Cerebellar nuclear complex (tissue), 1 donor: ENCODE results near the gene HYLS1.
"Not testable (repeated sequence)": the region's sequence is repeated elsewhere in the genome, so short reads cannot be mapped to it uniquely, and the experiment has no call there.

Experiments
- DNase-seq, 2 experiments: peaks; one replicate each; lab custom pipeline; 2025; lab: John Stamatoyannopoulos, UW

The HYLS1 gene, protein sequence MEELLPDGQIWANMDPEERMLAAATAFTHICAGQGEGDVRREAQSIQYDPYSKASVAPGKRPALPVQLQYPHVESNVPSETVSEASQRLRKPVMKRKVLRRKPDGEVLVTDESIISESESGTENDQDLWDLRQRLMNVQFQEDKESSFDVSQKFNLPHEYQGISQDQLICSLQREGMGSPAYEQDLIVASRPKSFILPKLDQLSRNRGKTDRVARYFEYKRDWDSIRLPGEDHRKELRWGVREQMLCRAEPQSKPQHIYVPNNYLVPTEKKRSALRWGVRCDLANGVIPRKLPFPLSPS

DNA sequence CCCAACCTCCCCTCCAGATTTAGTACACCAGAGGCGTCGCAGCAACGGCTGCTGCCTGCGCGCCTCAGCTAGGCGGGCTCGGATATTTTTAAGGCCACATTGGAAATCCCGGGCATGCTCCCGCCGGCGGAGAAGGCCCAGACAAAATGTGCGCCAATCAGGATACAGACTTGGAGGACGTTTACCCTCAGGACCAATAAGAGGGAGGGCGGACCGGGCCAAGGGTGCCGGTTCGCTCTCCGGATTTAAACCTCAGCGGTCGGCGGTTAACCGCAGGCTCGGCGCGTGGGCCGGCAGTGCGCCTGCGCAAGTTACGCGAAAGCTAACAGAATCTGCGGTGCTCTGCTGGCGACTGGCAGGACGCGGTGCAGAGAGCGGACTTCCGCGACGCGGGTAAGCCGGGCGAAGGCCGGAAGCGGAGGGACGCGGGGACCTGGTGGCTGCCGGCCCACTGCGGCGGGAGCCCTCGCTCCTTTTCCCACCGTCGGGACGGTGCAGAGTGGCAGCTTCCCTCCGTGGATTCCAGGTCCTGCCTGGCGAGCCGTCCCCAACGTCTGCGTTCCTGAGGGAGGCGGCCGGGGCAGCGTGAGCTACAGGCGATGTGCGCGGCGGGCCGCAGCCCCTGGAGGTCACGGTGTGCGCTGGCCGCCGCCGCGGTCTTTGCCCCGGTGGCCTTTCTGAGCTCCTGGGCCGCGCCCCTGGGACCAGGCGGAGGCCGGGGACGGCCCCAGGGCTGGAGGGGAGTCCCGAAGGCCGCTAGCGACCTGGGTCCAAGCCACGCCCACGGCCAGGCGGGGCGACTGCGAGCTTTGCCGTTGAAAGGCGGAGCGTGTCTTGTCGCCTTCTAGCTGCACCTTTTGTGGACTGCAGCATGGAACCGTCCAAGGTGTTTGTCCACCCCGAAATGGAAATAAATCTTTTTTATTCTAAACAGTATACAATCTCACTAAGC, at the start of gene HYLS1:
Gene HYLS1 (plus strand): TSS at position 296 of the 952 bp plus-strand sequence. CDS start 11,701 bp downstream, outside the sequence.
- peak; percentile 70 to 88 for DNase-seq

DNA sequence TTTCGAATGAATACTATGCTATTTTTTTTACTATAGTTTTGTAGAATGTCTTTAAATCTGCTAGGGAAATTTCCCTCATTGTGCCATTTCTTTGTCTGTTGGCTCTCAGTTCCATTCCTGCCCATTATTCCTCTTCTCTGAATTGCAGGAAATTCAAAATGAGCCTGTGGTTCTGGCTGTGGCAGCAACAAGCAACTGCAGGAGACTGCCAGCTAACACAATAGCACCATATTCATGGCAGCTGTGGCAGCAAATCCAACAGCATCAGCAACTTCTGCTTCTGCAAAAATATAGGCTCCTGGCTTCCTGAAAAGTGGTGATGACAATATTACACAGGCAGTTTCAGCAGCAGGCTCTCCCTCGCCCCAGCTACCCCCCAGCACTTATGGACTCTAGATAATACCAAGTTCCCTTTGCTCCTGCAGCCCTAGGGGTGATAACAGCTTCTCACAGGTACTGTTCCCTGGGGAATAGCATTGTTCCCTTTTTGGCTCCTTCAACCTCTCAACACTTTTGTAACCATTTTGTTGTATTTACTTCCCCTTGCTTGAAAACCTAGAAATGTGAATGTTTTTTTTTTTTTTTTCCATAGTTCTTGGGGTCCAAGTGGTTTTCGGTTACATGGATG, 45.0 kb upstream of the HYLS1 start:
- DNase-seq, result no peak

DNA sequence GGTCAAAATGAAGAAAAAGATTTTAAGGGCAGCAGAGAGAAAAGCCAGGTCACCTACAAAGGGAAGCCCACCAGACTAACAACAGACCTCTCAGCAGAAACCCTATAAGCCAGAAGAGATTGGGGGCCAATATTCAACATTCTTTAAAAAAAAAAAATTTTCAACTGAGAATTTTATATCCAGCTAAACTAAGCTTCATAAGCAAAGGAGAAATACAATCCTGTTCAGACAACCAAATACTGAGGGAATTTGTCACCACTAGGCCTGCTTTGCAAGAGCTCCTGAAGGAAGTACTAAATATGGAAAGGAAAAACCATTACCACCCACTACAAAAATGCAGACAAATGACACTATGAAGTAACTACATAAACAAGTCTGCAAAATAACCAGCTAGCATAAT, 41.3 kb upstream of the HYLS1 start:
- DNase-seq, result no peak

DNA sequence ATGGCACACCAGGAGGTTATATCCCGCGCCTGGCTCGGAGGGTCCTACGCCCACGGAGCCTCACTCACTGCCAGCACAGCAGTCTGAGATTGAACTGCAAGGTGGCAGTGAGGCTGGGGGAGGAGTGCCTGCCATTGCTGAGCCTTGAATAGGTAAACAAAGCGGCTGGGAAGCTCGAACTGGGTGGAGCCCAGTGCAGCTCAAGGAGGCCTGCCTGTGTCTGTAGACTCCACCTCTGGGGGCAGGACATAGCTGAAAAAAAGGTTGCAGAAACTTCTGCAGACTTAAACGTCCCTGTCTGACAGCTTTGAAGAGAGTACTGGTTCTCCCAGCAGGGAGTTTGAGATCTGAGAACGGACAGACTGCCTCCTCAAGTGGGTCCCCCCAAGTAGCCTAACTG, 29.8 kb upstream of the HYLS1 start:
- DNase-seq, result not testable (repeated sequence)

DNA sequence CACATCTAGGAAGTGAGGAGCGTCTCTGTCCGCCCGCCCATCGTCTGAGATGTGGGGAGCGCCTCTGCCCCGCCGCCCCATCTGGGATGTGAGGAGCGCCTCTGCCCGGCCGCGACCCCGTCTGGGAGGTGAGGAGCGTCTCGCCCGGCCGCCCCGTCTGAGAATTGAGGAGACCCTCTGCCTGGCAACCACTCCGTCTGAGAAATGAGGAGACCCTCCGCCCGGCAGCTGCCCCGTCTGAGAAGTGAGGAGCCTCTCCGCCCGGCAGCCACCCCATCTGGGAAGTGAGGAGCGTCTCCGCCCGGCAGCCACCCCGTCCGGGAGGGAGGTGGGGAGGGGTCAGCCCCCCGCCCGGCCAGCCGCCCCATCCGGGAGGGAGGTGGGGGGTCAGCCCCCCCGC, 24.7 kb upstream of the HYLS1 start:
- DNase-seq, result not testable (repeated sequence)

DNA sequence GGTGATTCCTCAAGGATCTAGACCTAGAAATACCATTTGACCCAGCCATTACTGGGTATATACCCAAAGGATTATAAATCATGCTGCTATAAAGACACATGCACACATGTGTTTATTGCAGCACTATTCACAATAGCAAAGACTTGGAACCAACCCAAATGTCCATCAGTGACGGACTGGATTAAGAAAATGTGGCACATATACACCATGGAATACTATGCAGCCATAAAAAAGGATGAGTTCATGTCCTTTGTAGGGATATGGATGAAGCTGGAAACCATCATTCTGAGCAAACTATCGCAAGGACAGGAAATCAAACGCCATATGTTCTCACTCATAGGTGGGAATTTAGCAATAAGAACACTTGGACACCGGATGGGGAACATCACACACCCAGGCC, 22.1 kb upstream of the HYLS1 start:
- not testable (repeated sequence) for DNase-seq

DNA sequence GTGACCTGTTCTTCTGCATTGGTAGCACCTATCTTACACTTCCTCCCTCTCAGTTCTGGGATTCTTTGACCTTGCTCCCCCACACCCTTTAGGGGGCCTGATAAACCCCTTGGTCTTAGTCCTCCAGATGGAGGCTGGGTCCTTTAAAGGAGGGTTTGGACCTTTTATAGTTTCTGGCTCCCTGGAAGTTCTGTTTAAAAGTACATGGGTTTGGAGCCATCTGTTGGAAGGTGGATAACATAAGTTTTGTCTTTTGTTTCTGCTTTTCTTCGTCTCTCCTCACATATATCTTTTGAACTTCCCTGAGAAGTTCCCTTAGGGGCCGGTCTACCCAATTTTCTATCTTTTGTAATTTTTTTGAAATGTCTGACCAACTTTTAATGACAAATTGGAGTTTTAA, 17.9 kb upstream of the HYLS1 start:
- DNase-seq, result no peak

DNA sequence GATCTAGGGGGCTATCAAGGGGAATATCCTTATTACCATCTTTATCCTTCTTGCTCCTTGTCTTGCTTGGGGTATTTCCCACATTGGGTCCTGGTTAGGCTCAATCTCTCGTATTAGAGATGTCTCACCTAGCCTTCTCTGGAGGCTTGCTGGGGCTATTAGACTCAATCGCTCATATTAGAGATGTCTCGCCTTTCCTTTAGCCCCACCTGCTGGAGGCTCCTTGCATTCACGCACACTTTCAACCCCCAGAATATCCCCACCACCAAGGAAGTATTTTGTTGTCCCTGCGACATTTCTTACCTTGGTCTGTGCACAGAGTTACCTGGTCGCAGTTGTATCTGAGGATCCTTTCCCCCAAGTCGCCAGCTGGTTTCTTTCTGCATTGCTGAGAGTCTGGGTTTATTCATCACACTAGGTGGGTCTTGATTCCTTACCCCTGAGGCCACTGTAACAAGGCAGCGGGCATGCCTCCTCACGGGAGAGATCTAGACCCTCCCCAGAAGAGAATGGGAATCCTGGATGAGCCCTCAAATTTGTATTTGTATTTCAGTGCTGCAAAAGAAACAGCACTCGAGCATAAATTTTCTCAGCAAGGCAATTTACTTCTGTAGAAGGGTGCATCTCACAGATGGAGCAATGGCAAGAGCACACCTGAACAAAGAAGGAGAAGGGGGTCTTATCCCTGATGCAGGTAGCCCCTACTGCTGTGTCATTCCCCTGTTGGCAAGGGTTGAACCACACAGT, 15.9 kb upstream of the HYLS1 start:
- DNase-seq, result no peak

DNA sequence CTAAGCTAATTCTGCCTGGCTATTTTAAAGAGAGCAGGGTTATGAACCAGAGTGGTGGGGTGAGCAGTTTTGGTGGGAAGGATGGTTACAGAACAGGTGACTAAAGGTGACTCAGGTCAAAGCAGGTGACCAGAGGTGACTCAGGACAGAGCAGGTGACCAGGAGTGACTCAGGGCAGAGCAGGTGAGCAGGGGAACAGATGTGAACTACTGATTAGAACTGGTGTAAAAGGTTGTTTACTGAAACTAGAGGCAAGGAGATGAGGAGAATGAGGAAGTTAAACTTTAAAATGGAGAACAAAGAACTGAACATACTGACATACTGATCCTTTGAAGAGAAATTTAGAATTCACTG, 15.4 kb upstream of the HYLS1 start:
- no peak for DNase-seq

DNA sequence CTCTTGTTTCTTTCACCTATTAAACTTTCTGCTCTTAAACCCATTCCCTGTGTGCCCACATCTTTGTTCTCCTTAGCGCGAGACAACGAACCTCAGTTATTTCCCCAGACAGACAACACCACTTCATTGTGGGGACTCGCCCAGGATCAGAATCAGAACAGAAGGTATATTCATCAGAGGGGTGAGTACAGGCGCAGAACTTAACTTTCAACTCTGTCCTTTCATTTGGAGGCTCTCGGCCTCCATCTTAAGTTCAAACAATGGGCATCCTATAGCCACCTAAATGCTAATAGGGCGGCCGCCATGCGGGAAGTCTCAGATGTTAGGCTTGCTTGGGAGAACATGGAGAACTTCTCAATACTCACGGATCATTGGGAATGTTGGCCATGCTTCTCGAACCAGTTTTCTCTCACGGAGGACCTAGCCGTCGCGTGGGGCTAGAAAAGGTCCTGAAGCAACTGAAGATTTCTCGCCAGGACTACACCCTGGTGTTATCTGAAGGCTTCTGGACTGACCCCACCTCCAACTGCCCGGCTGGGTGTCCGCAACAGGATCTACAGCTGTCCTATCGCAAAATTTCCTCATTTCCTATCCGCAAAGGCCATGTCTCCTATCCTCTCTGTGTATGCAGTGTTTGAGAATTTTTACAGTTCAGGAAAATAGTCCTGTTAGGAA, 13.4 kb upstream of the HYLS1 start:
- DNase-seq, result no peak

DNA sequence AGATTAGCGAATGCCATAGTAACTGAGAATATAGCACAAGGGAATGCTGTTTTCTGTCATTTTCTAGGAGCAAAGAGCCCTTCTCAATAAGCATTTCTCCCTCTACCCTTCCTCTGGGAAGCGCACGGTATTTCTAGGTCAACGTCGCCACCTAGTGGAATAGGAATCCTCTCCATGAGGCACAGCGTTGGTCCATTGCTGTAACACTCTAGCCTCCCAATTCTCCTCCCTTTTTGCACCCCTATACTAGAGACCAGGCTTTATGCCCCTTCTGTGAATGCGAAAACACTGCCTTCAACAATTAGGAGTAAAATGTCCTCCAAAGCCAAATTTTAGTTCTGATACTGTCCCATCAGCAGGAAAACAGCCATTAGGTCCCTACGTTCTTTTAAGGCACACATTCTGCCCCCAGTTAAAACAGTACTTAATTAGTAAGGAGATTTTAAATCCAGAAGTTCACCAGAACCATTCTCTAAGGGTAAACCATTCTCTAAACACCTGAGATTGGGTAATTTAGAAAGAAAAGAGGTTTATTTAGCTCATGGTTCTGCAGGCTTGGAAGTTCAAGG, 12.8 kb upstream of the HYLS1 start:
- peak in 1 of 2 experiments; percentile 56 for DNase-seq

DNA sequence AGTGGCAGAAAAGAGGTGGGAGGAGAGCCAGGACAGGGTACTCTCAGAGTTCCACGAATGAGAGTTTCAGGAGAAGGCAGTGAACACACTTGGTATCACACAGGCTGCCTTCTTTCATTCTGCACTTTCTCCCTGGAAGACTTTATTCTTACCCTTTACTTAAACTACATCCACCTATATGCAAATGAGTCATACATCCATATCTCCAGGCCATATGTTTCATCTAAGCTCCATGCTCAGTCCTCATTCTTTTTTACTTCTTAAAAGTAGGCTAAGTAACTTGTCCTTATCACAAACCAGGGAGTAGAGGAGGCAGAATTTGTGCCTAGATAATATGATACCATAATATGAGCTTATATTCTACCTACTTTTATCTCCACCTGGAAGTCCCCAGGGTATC, 6.2 kb upstream of the HYLS1 start:
- no peak for DNase-seq

DNA sequence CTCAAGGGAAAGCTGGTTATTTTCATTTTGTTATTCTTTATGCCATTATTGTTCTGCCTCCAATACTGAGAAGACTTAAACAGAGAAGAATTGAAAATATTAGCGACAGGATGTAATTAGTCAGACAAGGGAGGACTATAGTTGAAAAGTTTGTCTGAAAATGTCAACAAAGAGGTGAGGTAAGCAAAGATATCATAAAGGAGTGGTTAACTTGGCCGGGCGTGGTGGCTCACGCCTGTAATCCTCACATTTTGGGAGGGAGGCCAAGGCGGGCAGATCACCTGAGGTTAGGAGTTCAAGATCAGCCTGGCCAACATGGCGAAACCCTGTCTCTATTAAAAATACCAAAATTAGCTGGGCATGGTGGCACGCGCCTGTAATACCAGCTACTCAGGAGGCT, 4.1 kb upstream of the HYLS1 start:
- no peak for DNase-seq

DNA sequence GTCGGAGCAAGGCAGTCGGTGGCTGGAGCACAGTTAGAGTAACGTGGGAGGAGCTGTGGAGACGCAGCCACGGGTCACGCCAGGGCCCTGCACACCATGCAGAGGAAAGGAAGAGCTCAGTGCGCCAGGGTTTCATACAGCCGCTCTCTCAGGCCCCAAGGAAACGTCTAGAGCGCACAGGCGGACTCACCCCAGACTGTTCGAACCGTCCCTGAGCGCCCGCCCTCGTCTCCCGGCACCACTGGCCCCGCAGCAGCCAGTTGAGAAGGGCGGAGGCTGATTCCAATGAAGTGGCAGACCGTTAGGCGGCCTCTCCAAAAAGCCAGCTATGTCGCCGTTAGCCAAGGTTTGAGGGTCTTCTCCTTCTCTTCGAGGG, 483 bp upstream of the HYLS1 start:
- DNase-seq, result no peak

DNA sequence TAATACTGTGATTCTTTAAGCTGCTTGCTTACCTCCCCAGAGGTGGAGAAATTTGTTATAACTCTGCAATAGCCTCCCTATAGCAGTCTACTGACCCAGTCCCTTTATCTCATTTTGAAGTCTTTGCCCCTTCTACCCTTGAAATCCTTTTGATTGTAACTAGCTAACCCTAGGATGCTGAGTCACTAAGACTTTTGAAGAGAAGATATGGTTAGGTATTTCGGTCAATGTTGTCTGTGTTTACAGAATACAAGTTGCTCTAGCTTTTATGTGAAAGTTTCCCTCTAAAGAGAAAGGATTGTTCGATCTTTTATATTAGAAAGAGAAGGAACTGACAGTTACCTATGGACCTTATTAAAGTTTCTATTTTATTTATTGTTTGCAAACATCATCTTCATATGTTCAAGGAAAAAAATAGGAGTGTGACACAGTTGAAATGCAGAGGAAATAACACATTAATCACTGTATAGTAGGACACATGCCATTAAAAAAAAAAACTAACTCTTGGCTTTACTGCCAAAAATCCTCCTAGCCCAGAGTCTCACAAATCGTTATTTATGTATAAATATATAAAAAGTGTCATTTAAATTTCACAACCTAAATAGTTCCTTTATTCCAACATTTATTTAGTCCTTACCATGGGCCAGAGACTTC, 3.1 kb downstream of the HYLS1 start:
- DNase-seq, result no peak

DNA sequence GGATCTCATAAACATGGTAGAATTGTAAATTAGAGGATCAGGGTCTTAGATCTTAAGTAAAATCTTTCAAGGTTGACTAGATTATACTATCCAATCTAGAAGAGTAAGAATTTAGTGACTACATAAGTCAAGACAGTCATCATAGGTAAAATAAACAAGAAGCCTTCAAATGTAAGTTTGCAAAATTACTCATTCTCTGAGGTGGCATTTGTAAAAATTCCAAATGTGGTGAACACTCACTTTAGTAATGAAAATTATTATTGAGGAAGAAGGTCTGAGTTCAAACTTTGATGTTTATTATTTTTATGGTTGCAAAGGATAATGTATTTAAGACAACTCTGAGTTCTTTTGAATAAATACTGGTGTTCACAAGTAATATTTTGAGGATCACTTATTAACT, 4.6 kb downstream of the HYLS1 start:
- no peak for DNase-seq

DNA sequence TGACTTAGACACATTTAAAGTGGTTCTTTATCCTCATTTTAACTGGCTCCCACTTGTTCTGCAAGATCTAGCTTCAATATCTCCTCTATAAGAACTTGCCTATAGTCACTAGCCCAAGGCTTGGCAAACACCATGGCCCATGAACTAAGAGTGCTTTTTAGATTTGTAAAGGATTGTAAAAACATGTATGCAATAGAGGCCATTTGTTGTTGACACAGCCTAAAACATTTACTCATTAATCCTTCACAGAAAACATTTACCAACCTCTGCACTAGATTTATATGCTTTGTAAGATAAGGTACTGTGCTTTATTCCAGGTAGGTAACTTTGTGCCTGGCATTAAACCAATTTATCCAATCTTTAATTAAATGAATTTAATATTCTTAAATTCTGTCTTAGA, 5.5 kb downstream of the HYLS1 start:
- no peak for DNase-seq

DNA sequence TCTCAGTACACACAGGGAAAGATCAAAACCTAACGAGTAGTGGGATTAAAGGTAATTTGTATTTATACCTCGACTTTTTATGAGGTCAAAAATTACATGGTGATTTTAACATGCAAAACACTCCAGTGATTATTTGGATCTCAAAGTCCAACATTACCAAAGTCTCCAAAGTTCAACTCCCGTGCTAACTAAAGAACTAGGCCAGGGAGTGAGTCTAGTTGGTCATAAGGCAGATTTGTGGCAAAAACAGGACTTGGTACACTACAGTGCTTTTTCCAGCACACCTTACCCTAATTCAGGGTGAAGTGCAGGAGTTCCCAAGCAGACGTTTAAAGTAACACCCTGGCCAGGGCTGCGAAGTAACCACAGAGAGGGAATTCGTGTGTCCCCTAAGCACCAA, 14.4 kb downstream of the HYLS1 start:
- no peak for DNase-seq

DNA sequence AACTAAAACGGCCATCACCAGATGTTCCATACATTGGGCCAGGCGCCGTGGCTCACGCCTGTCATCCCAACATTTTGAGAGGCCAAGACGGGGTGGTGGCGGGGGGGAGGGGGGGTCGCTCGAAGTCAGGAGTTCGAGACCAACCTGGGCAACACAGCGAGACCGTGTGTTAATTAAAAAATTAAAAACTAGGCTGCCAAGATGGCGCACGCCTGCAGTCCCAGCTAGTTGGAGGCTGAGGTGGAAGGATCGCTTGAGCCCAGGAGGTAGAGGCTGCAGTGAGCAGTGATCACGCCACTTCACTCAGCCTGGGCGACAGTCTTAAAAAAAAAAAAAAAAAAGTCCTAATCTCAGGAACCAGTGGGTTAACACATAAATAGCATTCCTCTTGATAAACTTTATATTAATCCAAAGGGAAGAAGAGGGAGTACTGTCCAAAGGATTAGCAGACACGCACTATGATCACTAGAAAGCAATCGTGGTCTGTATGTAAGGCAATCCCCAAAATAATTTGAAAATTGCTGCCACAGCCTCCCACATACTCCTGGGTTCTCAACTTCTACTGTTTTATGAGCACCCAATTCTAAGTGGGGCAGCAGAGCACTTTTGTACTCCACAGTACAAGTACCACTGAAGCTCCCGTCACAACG, 14.9 kb downstream of the HYLS1 start:
- DNase-seq, result no peak
